Measurements from ENCODE around the gene ZFAND5. TPM values are rescaled to one million over a fixed set of nuclear protein-coding genes. Genes with fewer than 3 reads are reported as not detected.
A peak's percentile ranks its signal among the peaks of the same experiment; 100 is the strongest.

The ZFAND5 gene
- total RNA-seq = 100 to 1,000 TPM in 3 of 6 experiments, 10 to 100 TPM in 3; 88.4 to 119 (median 100) TPM
- long read RNA-seq, partial matches to known transcripts = 1 of 6 reads
- long read RNA-seq, other reads (novel, unspliced or antisense) = 3 of 6 reads

GRCh38 chr9:72364679-72365524 lies at the start of gene ZFAND5:
Gene ZFAND5 (minus strand): TSS chr9:72365208. CDS start chr9:72360778, 4,430 bp downstream.
- ATAC-seq (peak; percentile 84 to 93 (median 88)), DNase-seq (peak; percentile 99)
- TF ChIP-seq POLR2A (IDR thresholded peaks at IDR 0.05) (peak; percentile 100), CTCF (IDR thresholded peaks at IDR 0.05) (peak in 1 of 4 donors; percentile 14)
- Histone ChIP-seq H3K27me3 (no peaks in the 10 kb centered on the region), H3K27ac (peak within 1 kb of the TSS; percentile 99 to 100 (median 100)), H3K4me1 (peaks cover 0 to 15% (median 7%) of the 10 kb centered on the region in 4 donors), H3K4me3 (peak within 1 kb of the TSS; percentile 73 to 81 (median 74)), H3K36me3 (peaks cover 0 to 16% (median 5%) of the 10 kb centered on the region in 4 donors), H3K9me3 (no peaks in the 10 kb centered on the region)
- intact Hi-C loops (cut with DNase I) = loop anchor here in 1 of 2 donors (10.0 kb wide), 2 partner anchors 70 to 190 kb away; no protein-coding TSS in a partner anchor
- WGBS (ENCODE audit: insufficient coverage, low coverage, low lambda C conversion rate, missing lambda C conversion rate) = under 1% methylated on average over 41 of the region's 110 CpGs

- no peak overlapping the region for H3K4me3 ChIP-seq
- ATAC-seq (peak in 1 of 4 donors; percentile 27), DNase-seq (no peak)
- intact Hi-C loops (cut with DNase I) = no loop called here
- 88% methylated on average over 2 of the region's 2 CpGs for WGBS (ENCODE audit: insufficient coverage, low coverage, low lambda C conversion rate, missing lambda C conversion rate)
- TF ChIP-seq POLR2A (IDR thresholded peaks at IDR 0.05) = no peak
- TF ChIP-seq CTCF (IDR thresholded peaks at IDR 0.05) = no peak
- no peaks in the 10 kb centered on the region for H3K4me1 ChIP-seq
- H3K27ac ChIP-seq = no peak overlapping the region
- H3K27me3 ChIP-seq = no peaks in the 10 kb centered on the region
- no peaks in the 10 kb centered on the region for H3K9me3 ChIP-seq
- H3K36me3 ChIP-seq = no peaks in the 10 kb centered on the region
Measured at GRCh38 chr9:72412483-72413040, 47.6 kb upstream of the ZFAND5 start.

GRCh38 chr9:72410214-72410613 lies 45.2 kb upstream of the ZFAND5 start:
- no peaks in the 10 kb centered on the region for H3K27me3 ChIP-seq
- no peak overlapping the region for H3K4me3 ChIP-seq
- DNase-seq = no peak
- H3K27ac ChIP-seq = no peak overlapping the region
- no peaks in the 10 kb centered on the region for H3K36me3 ChIP-seq
- H3K9me3 ChIP-seq = no peaks in the 10 kb centered on the region
- ATAC-seq = peak in 3 of 4 donors; percentile 24 to 53 (median 46)
- no peak for TF ChIP-seq POLR2A (IDR thresholded peaks at IDR 0.05)
- no peak for TF ChIP-seq CTCF (IDR thresholded peaks at IDR 0.05)
- 69% methylated on average over 1 of the region's 1 CpG for WGBS (ENCODE audit: insufficient coverage, low coverage, low lambda C conversion rate, missing lambda C conversion rate)
- intact Hi-C loops (cut with DNase I) = no loop called here
- no peaks in the 10 kb centered on the region for H3K4me1 ChIP-seq

- H3K4me3 ChIP-seq = no peak overlapping the region
- no peaks in the 10 kb centered on the region for H3K27me3 ChIP-seq
- intact Hi-C loops (cut with DNase I) = no loop called here
- DNase-seq = no peak
- 67% methylated on average over 2 of the region's 2 CpGs for WGBS (ENCODE audit: insufficient coverage, low coverage, low lambda C conversion rate, missing lambda C conversion rate)
- H3K9me3 ChIP-seq = no peaks in the 10 kb centered on the region
- peak in 1 of 4 donors; percentile 28 for ATAC-seq
- TF ChIP-seq POLR2A (IDR thresholded peaks at IDR 0.05) (no peak), CTCF (IDR thresholded peaks at IDR 0.05) (no peak)
- no peaks in the 10 kb centered on the region for H3K36me3 ChIP-seq
- H3K4me1 ChIP-seq = no peaks in the 10 kb centered on the region
- no peak overlapping the region for H3K27ac ChIP-seq
Measured at GRCh38 chr9:72407114-72407513, 42.1 kb upstream of the ZFAND5 start.

Measured in right lobe of liver (tissue), 6 donors.